Measurements from ENCODE around the gene GRAMD2B.

DNA sequence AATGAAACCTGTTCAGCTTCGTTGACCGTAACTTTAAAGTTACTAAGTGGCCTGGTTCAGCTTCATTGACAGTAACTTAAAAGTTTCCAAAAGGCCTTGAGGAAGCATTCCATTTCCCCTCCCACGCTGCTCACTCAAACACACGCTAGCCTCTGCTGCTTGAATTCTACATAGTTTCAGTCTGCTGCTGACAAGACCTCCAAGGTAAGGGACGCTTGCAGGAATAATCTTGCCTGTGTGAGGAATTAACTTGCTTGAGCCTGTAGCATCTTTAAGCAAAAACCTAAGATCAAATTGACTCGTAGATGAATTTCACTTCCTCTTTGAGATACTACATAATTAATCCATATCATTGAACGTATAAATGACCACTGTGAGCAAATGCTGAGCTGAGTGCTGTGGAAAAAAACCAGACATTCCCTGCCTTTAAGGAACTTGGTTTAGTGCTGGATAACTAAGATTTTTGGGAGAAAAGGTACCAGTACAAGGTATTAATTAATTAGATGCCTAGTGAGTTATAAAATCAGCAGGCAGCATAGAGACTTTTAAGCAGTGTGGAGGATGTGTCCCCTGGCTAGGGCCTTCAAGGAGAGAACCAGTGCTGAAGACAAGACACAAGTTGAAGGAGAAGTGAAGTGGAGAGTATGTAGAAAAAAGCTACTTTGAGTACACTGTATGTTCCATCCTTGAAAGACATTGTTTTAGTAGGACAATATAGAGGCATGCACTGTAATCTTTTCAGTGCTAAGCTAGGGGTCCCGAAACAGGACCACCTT, 39.2 kb downstream of the GRAMD2B start:
- no peak for TF ChIP-seq EZH2 (IDR thresholded peaks at IDR 0.05; ENCODE audit: insufficient read depth, poor library complexity, severe bottlenecking)
- no peak for TF ChIP-seq EZH2phosphoT487 (IDR thresholded peaks at IDR 0.05; ENCODE audit: insufficient read depth, low read depth)

Data from GM23248 (cell line).